ENCODE measurements around the gene RBM14. TPM values are rescaled to one million over a fixed set of nuclear protein-coding genes. Genes with fewer than 3 reads are reported as not detected.

The RBM14 gene
- total RNA-seq, 4 donors from 2014 or later: 13.8 to 70.1 (median 47.0) TPM

GRCh38 chr11:66651016-66651415, 34.6 kb downstream of the RBM14 start:
- WGBS, 2 donors (ENCODE audit: low coverage in 1 of 2): 88% methylated on average over 2 of the region's 2 CpGs; no CpG with 5 or more reads in 1 of the 2 donors
- in situ Hi-C loops (cut with MboI; ENCODE audit: low pct_ligation_motif_present in 1 of 4, low pct_unique_long_range_greater_than_20kb in 1 of 4, low sequenced_read_pairs in 3 of 4) (no loop called here), intact Hi-C loops (cut with DNase I; ENCODE audit: low total_unique reads) (no loop called here)
- Histone ChIP-seq H3K4me3 (no peak overlapping the region), H3K4me1 (peaks cover 0 to 14% (median under 1%) of the 10 kb centered on the region in 4 donors), H3K9me3 (no peaks in the 10 kb centered on the region), H3K27ac (no peak overlapping the region), H3K36me3 (peaks cover 0 to 41% (median 6%) of the 10 kb centered on the region in 4 donors), H3K27me3 (no peaks in the 10 kb centered on the region)
- TF ChIP-seq EP300 (IDR thresholded peaks at IDR 0.05; ENCODE audit: low read depth) (no peak), POLR2AphosphoS5 (IDR thresholded peaks at IDR 0.05) (no peak), CTCF (IDR thresholded peaks at IDR 0.05) (no peak), POLR2A (IDR thresholded peaks at IDR 0.05) (no peak)
- DNase-seq: no peak

GRCh38 chr11:66652651-66653050, 36.2 kb downstream of the RBM14 start:
- Histone ChIP-seq H3K27me3 (no peaks in the 10 kb centered on the region), H3K36me3 (peaks cover 0 to 29% (median 1%) of the 10 kb centered on the region in 4 donors), H3K9me3 (no peaks in the 10 kb centered on the region), H3K27ac (no peak overlapping the region), H3K4me3 (no peak overlapping the region), H3K4me1 (no peaks in the 10 kb centered on the region)
- DNase-seq: no peak
- TF ChIP-seq EP300 (IDR thresholded peaks at IDR 0.05; ENCODE audit: low read depth) (no peak), CTCF (IDR thresholded peaks at IDR 0.05) (no peak), POLR2A (IDR thresholded peaks at IDR 0.05) (no peak), POLR2AphosphoS5 (IDR thresholded peaks at IDR 0.05) (no peak)
- in situ Hi-C loops (cut with MboI; ENCODE audit: low pct_ligation_motif_present in 1 of 4, low pct_unique_long_range_greater_than_20kb in 1 of 4, low sequenced_read_pairs in 3 of 4) (no loop called here), intact Hi-C loops (cut with DNase I; ENCODE audit: low total_unique reads) (loop anchor here (2.0 kb wide), 1 partner anchor 24 kb away; no protein-coding TSS in a partner anchor)
- WGBS, 2 donors (ENCODE audit: low coverage in 1 of 2): 14 to 73% methylated on average over 1 to 7 of the region's 7 CpGs

GRCh38 chr11:66653123-66653522, 36.7 kb downstream of the RBM14 start:
- Histone ChIP-seq H3K4me3 (no peak overlapping the region), H3K36me3 (peaks cover 0 to 27% (median 1%) of the 10 kb centered on the region in 4 donors), H3K9me3 (no peaks in the 10 kb centered on the region), H3K27ac (no peak overlapping the region), H3K4me1 (no peaks in the 10 kb centered on the region), H3K27me3 (no peaks in the 10 kb centered on the region)
- in situ Hi-C loops (cut with MboI; ENCODE audit: low pct_ligation_motif_present in 1 of 4, low pct_unique_long_range_greater_than_20kb in 1 of 4, low sequenced_read_pairs in 3 of 4) (no loop called here), intact Hi-C loops (cut with DNase I; ENCODE audit: low total_unique reads) (loop anchor here (2.0 kb wide), 1 partner anchor 24 kb away; no protein-coding TSS in a partner anchor)
- TF ChIP-seq EP300 (IDR thresholded peaks at IDR 0.05; ENCODE audit: low read depth) (no peak), POLR2A (IDR thresholded peaks at IDR 0.05) (no peak), CTCF (IDR thresholded peaks at IDR 0.05) (no peak), POLR2AphosphoS5 (IDR thresholded peaks at IDR 0.05) (no peak)
- no peak for DNase-seq
- WGBS, 2 donors (ENCODE audit: low coverage in 1 of 2): 90 to 100% methylated on average over 2 to 6 of the region's 6 CpGs

- in situ Hi-C loops (cut with MboI; ENCODE audit: low pct_ligation_motif_present in 1 of 4, low pct_unique_long_range_greater_than_20kb in 1 of 4, low sequenced_read_pairs in 3 of 4): no loop called here
- no peak for DNase-seq
- H3K9me3 ChIP-seq: no peaks in the 10 kb centered on the region
- no peak overlapping the region for H3K4me3 ChIP-seq
- H3K27me3 ChIP-seq: no peaks in the 10 kb centered on the region
- H3K36me3 ChIP-seq: peaks cover 0 to 19% (median 4%) of the 10 kb centered on the region in 4 donors
- no peak overlapping the region for H3K27ac ChIP-seq
- TF ChIP-seq POLR2AphosphoS5 (IDR thresholded peaks at IDR 0.05) (no peak), POLR2A (IDR thresholded peaks at IDR 0.05) (no peak), EP300 (IDR thresholded peaks at IDR 0.05; ENCODE audit: low read depth) (no peak), CTCF (IDR thresholded peaks at IDR 0.05) (no peak)
- intact Hi-C loops (cut with DNase I; ENCODE audit: low total_unique reads): no loop called here
- H3K4me1 ChIP-seq: no peaks in the 10 kb centered on the region
- 67 to 78% methylated on average over 2 of the region's 2 CpGs for WGBS, 2 donors (ENCODE audit: low coverage in 1 of 2)
These were observed 43.3 kb downstream of the RBM14 start for GRCh38 chr11:66659763-66660162.

Measured in transverse colon (tissue), 4 donors.